CD4-positive, alpha-beta T cell treated with Interleukin-4 for 4 hours (primary cell): ENCODE data around the gene WNK1.
"Not testable (repeated sequence)": the region's sequence is repeated elsewhere in the genome, so short reads cannot be mapped to it uniquely, and the experiment has no call there.

Source experiments
- DNase-seq: peaks from one replicate; pipeline ENCODE4 v3.0.0-alpha.2; 2020

WNK1 gene

GRCh38 chr12:779745-780734 lies 27.7 kb downstream of the WNK1 start:
- DNase-seq, result peak; percentile 41

- no peak for DNase-seq
Measured at GRCh38 chr12:780750-781379, 28.5 kb downstream of the WNK1 start.

- DNase-seq, result no peak
Measured at GRCh38 chr12:785706-786105, 33.3 kb downstream of the WNK1 start.

GRCh38 chr12:788288-788687 lies 35.9 kb downstream of the WNK1 start:
- DNase-seq, result no peak

GRCh38 chr12:788762-789161 lies 36.4 kb downstream of the WNK1 start:
- DNase-seq, result not testable (repeated sequence)

- no peak for DNase-seq
Measured at GRCh38 chr12:789852-790563, 37.6 kb downstream of the WNK1 start.

- no peak for DNase-seq
Measured at GRCh38 chr12:790608-791007, 38.2 kb downstream of the WNK1 start.

- DNase-seq, result no peak
Measured at GRCh38 chr12:793037-793436, 40.7 kb downstream of the WNK1 start.

- DNase-seq, result no peak
Measured at GRCh38 chr12:793711-794110, 41.3 kb downstream of the WNK1 start.

- DNase-seq, result peak; percentile 79
Measured at GRCh38 chr12:795305-795704, 42.9 kb downstream of the WNK1 start.

- DNase-seq, result no peak
Measured at GRCh38 chr12:800401-800800, 48.0 kb downstream of the WNK1 start.

- DNase-seq, result no peak
Measured at GRCh38 chr12:802242-803120, 50.1 kb downstream of the WNK1 start.

GRCh38 chr12:805022-805632 lies 52.7 kb downstream of the WNK1 start:
- no peak for DNase-seq

GRCh38 chr12:806200-806791 lies 53.9 kb downstream of the WNK1 start:
- DNase-seq, result no peak

GRCh38 chr12:807041-807735 lies 54.8 kb downstream of the WNK1 start:
- peak; percentile 50 for DNase-seq

GRCh38 chr12:810116-810515 lies 57.7 kb downstream of the WNK1 start:
- DNase-seq, result no peak

GRCh38 chr12:810671-811415 lies 58.5 kb downstream of the WNK1 start:
- DNase-seq, result no peak

- no peak for DNase-seq
Measured at GRCh38 chr12:812950-813349, 60.6 kb downstream of the WNK1 start.

- not testable (repeated sequence) for DNase-seq
Measured at GRCh38 chr12:817456-817855, 65.1 kb downstream of the WNK1 start.

- no peak for DNase-seq
Measured at GRCh38 chr12:817941-818600, 65.7 kb downstream of the WNK1 start.
